Tibial artery (tissue), 4 donors: ENCODE data around the gene ZNF331.

ENCODE experiments used
- DNase-seq, 2 donors: peaks; one replicate each; pipeline ENCODE4 v3.0.0-alpha.2; 2019
- H3K27ac ChIP-seq, 2 donors: fragments of 200-600 bp; sonication (generic) in 1 of 2; 1 replicate in 1 of 2; 2 replicates in 1 of 2; pipeline ENCODE4 v1.5.1; 2018 to 2019; ENCODE audit warnings: mild to moderate bottlenecking in 1 of 2
- H3K27me3 ChIP-seq, 2 donors: fragments of 200-600 bp; sonication (generic) in 1 of 2; one replicate each; pipeline versions ENCODE4 v1.5.1 to v1.6.0; 2016 to 2019
- H3K36me3 ChIP-seq, 3 donors: fragments of 200-600 bp; sonication (generic) in 2 of 3; one replicate each; pipeline ENCODE4 v1.5.1; 2016 to 2019; ENCODE audit warnings: mild to moderate bottlenecking in 2 of 3
- H3K4me1 ChIP-seq, 4 donors: fragments of 200-600 bp; sonication (generic) in 2 of 4; 1 replicate in 3 of 4; 2 replicates in 1 of 4; pipeline ENCODE4 v1.5.1; 2016 to 2019
- H3K4me3 ChIP-seq, 2 donors: fragments of 200-600 bp; sonication (generic) in 1 of 2; 1 replicate in 1 of 2; 2 replicates in 1 of 2; pipeline ENCODE4 v1.5.1; 2018 to 2019; ENCODE audit warnings: mild to moderate bottlenecking in 2 of 2
- H3K9me3 ChIP-seq, 3 donors: fragments of 200-600 bp; sonication (generic) in 1 of 3; one replicate each; pipeline ENCODE4 v1.5.1; 2016 to 2019
- intact Hi-C: fragments of 100-400 bp; cut with DNase I; formaldehyde crosslinking; loops from one replicate; pipeline ENCODE4 v1.15.0; 2023; ENCODE audit warnings: low total_unique reads
- TF ChIP-seq, protein P1 (sequence below), 2 experiments: fragments of 200-600 bp in 1 of 2; fragments of 450-650 bp in 1 of 2; IDR thresholded peaks; one replicate each; pipeline ENCODE4 v1.5.1; 2017 to 2019; ENCODE audit warnings: antibody characterized with exemption in 2 of 2, mild to moderate bottlenecking in 1 of 2, moderate library complexity in 1 of 2

ZNF331 gene

GRCh38 chr19:53580871-53581835 lies 43.2 kb downstream of the ZNF331 start:
- TF ChIP-seq, protein P1, sequence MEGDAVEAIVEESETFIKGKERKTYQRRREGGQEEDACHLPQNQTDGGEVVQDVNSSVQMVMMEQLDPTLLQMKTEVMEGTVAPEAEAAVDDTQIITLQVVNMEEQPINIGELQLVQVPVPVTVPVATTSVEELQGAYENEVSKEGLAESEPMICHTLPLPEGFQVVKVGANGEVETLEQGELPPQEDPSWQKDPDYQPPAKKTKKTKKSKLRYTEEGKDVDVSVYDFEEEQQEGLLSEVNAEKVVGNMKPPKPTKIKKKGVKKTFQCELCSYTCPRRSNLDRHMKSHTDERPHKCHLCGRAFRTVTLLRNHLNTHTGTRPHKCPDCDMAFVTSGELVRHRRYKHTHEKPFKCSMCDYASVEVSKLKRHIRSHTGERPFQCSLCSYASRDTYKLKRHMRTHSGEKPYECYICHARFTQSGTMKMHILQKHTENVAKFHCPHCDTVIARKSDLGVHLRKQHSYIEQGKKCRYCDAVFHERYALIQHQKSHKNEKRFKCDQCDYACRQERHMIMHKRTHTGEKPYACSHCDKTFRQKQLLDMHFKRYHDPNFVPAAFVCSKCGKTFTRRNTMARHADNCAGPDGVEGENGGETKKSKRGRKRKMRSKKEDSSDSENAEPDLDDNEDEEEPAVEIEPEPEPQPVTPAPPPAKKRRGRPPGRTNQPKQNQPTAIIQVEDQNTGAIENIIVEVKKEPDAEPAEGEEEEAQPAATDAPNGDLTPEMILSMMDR (IDR thresholded peaks at IDR 0.05), result no peak
- peaks cover 5 to 54% (median 20%) of the 10 kb centered on the region in 3 donors for H3K9me3 ChIP-seq
- H3K4me3 ChIP-seq, result no peak overlapping the region
- no peak for DNase-seq
- H3K36me3 ChIP-seq, result peaks cover 32 to 37% (median 33%) of the 10 kb centered on the region in 3 donors
- no peaks in the 10 kb centered on the region for H3K27me3 ChIP-seq
- intact Hi-C loops, result no loop called here
- no peaks in the 10 kb centered on the region for H3K4me1 ChIP-seq
- H3K27ac ChIP-seq, result no peak overlapping the region

- Histone ChIP-seq H3K4me1 (no peaks in the 10 kb centered on the region), H3K36me3 (peaks cover 25 to 30% (median 26%) of the 10 kb centered on the region in 3 donors), H3K9me3 (peaks cover 5 to 46% (median 14%) of the 10 kb centered on the region in 3 donors), H3K27me3 (no peaks in the 10 kb centered on the region), H3K27ac (no peak overlapping the region), H3K4me3 (no peak overlapping the region)
- TF ChIP-seq, protein P1 (IDR thresholded peaks at IDR 0.05), result no peak
- intact Hi-C loops, result no loop called here
- DNase-seq, result no peak
Observed at GRCh38 chr19:53581871-53582279, 43.9 kb downstream of the ZNF331 start.

- no peak for DNase-seq
- TF ChIP-seq, protein P1 (IDR thresholded peaks at IDR 0.05), result no peak
- H3K36me3 ChIP-seq, result peaks cover 12 to 17% (median 13%) of the 10 kb centered on the region in 3 donors
- no peaks in the 10 kb centered on the region for H3K27me3 ChIP-seq
- no peak overlapping the region for H3K4me3 ChIP-seq
- no peaks in the 10 kb centered on the region for H3K4me1 ChIP-seq
- no peak overlapping the region for H3K27ac ChIP-seq
- intact Hi-C loops, result no loop called here
- peaks cover 0 to 33% (median 3%) of the 10 kb centered on the region in 3 donors for H3K9me3 ChIP-seq
Observed at GRCh38 chr19:53583181-53583580, 45.2 kb downstream of the ZNF331 start.

DNA sequence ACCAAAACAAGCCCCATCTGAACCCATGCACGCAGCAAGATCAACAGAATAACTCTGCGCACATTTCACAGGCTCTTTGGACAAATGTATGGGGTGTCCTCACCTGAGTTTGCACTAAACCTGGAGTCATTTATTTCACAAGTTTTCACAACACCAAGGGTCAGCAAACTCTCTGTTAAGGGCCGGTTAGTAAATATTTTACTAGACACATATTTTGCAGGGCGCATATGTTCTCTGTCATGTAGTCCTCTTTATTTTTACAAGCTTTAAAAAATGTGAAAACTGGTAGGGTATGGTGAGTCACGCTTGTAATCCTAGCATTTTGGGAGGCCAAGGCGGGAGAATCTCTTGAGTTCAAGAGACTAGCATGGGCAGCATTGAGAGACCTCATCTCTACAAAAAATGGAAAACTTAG lies 48.3 kb downstream of the ZNF331 start:
- no peak for DNase-seq
- no peaks in the 10 kb centered on the region for H3K36me3 ChIP-seq
- H3K4me3 ChIP-seq, result no peak overlapping the region
- H3K27ac ChIP-seq, result no peak overlapping the region
- no peaks in the 10 kb centered on the region for H3K4me1 ChIP-seq
- TF ChIP-seq, protein P1 (IDR thresholded peaks at IDR 0.05), result no peak
- no peaks in the 10 kb centered on the region for H3K27me3 ChIP-seq
- H3K9me3 ChIP-seq, result peaks cover 0 to 14% (median 0%) of the 10 kb centered on the region in 3 donors
- intact Hi-C loops, result no loop called here

DNA sequence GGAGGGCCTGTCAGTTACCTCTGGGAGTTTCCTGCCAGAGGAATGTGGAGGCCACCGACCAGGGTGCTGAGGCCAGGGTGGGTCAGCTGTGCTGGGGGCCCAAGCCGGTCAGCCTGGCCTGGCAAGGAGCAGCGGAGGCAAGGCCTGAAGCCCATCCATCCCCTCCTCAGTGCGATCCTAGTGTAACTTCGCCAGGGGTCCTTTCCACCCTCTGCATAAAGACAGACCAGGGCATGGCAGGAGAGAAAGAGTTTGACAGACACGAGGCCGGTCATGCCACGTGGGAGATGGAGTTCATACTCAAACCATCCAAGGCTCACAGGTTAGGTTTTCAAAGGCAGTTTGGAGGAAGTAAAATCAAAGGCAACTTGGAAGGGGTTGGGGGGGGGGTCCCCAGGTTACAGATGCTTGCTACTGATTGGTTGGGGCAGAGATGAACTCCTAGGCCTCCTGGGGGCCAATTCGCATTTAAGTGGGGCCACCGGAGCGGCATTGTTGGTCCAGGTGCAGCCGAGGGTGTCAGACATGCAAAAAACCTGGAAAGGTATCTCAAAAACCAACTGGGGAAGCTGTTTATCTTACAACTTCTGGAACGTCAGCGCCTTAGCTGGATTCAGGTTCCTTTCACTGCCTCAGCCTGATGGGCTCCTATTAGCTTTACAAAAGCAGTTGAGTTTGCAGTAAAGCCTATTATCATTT lies 57.0 kb downstream of the ZNF331 start:
- no peaks in the 10 kb centered on the region for H3K27me3 ChIP-seq
- H3K4me1 ChIP-seq, result no peaks in the 10 kb centered on the region
- no peaks in the 10 kb centered on the region for H3K9me3 ChIP-seq
- DNase-seq, result no peak
- H3K36me3 ChIP-seq, result no peaks in the 10 kb centered on the region
- intact Hi-C loops, result no loop called here
- TF ChIP-seq, protein P1 (IDR thresholded peaks at IDR 0.05), result no peak
- no peak overlapping the region for H3K27ac ChIP-seq
- H3K4me3 ChIP-seq, result no peak overlapping the region
